Gastrocnemius medialis (tissue), 4 donors: ENCODE results near the gene ARID5A. TPM values are rescaled to one million over a fixed set of nuclear protein-coding genes. Genes with fewer than 3 reads are reported as not detected.

Experiments used
- ATAC-seq, 2 donors: fragments of 150-250 bp; one replicate each; pipeline ENCODE4 v1.9.1; 2016
- DNase-seq, 2 donors: peaks; one replicate each; pipeline ENCODE4 v3.0.0-alpha.2; 2019
- H3K27ac ChIP-seq, 4 donors: fragments of 200-600 bp; sonication (generic); 1 replicate in 1 of 4; 2 replicates in 3 of 4; pipeline ENCODE4 v1.5.1; 2016 to 2018; ENCODE audit warnings: mild to moderate bottlenecking in 2 of 4, moderate library complexity in 1 of 4
- H3K27me3 ChIP-seq, 3 donors: fragments of 200-600 bp; sonication (generic) in 2 of 3; 1 replicate in 1 of 3; 2 replicates in 2 of 3; pipeline versions ENCODE4 v1.5.1 to v1.6.0; 2016 to 2019; ENCODE audit warnings: mild to moderate bottlenecking in 1 of 3, moderate library complexity in 1 of 3
- H3K36me3 ChIP-seq, 2 donors: fragments of 200-600 bp; sonication (generic) in 1 of 2; one replicate each; pipeline ENCODE4 v1.5.1; 2017 to 2018
- H3K4me1 ChIP-seq, 2 donors: fragments of 200-600 bp; sonication (generic) in 1 of 2; one replicate each; pipeline ENCODE4 v1.5.1; 2016 to 2017; ENCODE audit warnings: mild to moderate bottlenecking in 2 of 2
- H3K4me3 ChIP-seq, 4 donors: fragments of 200-600 bp; sonication (generic) in 3 of 4; 1 replicate in 1 of 4; 2 replicates in 3 of 4; pipeline ENCODE4 v1.5.1; 2016 to 2019; ENCODE audit warnings: mild to moderate bottlenecking in 2 of 4
- H3K9me3 ChIP-seq, 3 donors: fragments of 200-600 bp; sonication (generic) in 2 of 3; 1 replicate in 1 of 3; 2 replicates in 2 of 3; pipeline ENCODE4 v1.5.1; 2016 to 2019
- CTCF ChIP-seq, 5 experiments: fragments of 450-650 bp in 3 of 5; fragments of 200-600 bp in 2 of 5; sonication (generic) in 2 of 5; IDR thresholded peaks in 4 of 5; conservative IDR thresholded peaks in 1 of 5; 1 replicate in 4 of 5; 2 replicates in 1 of 5; pipeline ENCODE4 v1.5.1; 2016 to 2019; ENCODE audit warnings: antibody characterized with exemption in 5 of 5, mild to moderate bottlenecking in 3 of 5, moderate library complexity in 3 of 5
- POLR2A ChIP-seq, 2 donors: fragments of 450-650 bp; IDR thresholded peaks; one replicate each; pipeline ENCODE4 v1.6.1; 2017; ENCODE audit warnings: antibody characterized with exemption in 2 of 2, mild to moderate bottlenecking in 2 of 2, moderate library complexity in 2 of 2
- in situ Hi-C, 4 donors: fragments of 200-750 bp; cut with MboI; loops; one replicate each; pipeline versions ENCODE4 v1.15.0 to v1.8.0; 2017; ENCODE audit warnings: low sequenced_read_pairs in 4 of 4
- intact Hi-C: fragments of 100-400 bp; cut with DNase I; formaldehyde crosslinking; loops from one replicate; pipeline ENCODE4 v1.15.1; 2023; ENCODE audit warnings: low total_unique reads
- total RNA-seq, 4 donors: library from RNA; depleted of rRNA; stranded (reverse); fragments of >200 nt; gene quantifications; one replicate each; pipeline versions ENCODE4 v1.1.0 to v1.2.3, GENCODE V29; 2016

Gene ARID5A
- total RNA-seq, 4 donors from 2014 or later = 6.7 to 126 (median 30.5) TPM

DNA sequence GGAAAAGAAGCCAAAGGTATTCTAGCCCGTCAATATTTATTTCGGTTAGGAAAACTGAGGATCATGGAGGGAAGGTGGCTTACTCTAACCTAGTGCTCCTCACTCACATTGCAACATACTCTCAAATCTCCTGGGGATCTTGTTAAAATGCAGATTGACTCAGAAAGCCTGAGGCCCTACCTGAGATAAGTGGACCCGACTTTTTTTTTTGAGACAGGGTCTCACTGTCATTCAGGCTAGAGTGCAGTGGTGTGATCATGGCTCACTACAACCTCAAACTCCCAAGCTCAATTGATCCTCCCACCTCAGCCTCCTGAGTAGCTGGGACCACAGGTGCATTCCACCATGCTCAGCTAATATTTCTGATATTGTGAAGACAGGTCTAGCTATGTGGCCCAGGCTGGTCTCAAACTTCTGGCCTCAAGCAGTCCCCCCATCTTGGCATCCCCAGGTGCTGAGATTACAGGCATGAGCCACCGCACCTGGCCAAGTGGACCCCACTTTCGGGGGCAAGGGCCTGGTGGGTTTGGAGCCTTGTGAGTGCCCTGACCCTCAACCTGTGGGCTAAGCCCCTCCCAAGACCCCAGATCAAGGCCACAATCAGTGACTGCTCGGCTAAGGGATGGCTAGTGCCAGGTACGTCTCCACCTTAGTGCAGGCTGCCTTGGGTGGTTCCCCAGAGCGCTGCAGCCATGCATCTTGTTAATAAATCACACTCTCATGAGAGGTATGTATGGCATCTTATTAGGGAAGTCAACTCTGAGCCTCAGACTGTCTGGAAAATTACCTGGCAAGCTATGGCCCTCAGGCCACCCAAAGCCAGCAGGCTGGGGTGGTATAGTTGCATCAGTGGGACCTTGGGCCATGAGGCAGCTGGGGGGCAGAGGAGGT is 30.3 kb upstream of the ARID5A start:
- H3K27me3 ChIP-seq = peaks cover 2 to 6% (median 3%) of the 10 kb centered on the region in 3 donors
- H3K4me1 ChIP-seq = peaks cover 31 to 32% of the 10 kb centered on the region in 2 donors
- DNase-seq (no peak), ATAC-seq (no peak)
- in situ Hi-C loops (loop anchor here (5.0 to 25.0 kb wide), 5 partner anchors 94 to 494 kb away; partner anchors contain the start of genes SNRNP200 (in 2 of the 4), ASTL (in 1 of the 4) and DUSP2 (in 1 of the 4)), intact Hi-C loops (loop anchor here (10.0 kb wide), 2 partner anchors 371 to 481 kb away; partner anchors contain the start of gene ASTL)
- TF ChIP-seq CTCF (IDR thresholded peaks at IDR 0.05 in 4 of 5, conservative IDR thresholded peaks at IDR 0.05 in 1 of 5) (no peak), POLR2A (IDR thresholded peaks at IDR 0.05) (no peak)
- no peak overlapping the region for H3K4me3 ChIP-seq
- H3K27ac ChIP-seq = peak overlapping the region in 1 of 4 donors; percentile 48
- H3K36me3 ChIP-seq = no peaks in the 10 kb centered on the region
- no peaks in the 10 kb centered on the region for H3K9me3 ChIP-seq

DNA sequence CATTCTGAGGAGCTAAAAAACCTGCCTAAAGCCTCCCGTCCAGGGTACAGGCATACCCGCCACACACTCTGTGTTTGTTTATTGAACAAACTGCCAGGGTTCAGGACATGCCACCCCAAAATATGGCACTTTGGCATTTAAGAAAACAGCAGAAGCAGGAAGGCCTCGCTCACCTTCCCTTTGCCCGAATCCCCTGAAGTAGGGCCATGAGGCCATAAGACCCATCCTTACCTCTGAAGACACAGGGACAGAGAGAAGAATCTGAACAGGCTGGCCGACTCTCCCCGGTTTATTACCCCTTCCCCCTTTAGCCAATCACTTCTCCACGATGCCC is 29.7 kb upstream of the ARID5A start:
- no peak overlapping the region for H3K27ac ChIP-seq
- H3K4me1 ChIP-seq = peaks cover 31 to 32% of the 10 kb centered on the region in 2 donors
- H3K9me3 ChIP-seq = no peaks in the 10 kb centered on the region
- no peak overlapping the region for H3K4me3 ChIP-seq
- H3K36me3 ChIP-seq = no peaks in the 10 kb centered on the region
- intact Hi-C loops (loop anchor here (10.0 kb wide), 2 partner anchors 372 to 482 kb away; partner anchors contain the start of gene ASTL), in situ Hi-C loops (loop anchor here (5.0 to 25.0 kb wide), 5 partner anchors 95 to 495 kb away; partner anchors contain the start of genes SNRNP200 (in 2 of the 4), ASTL (in 1 of the 4) and DUSP2 (in 1 of the 4))
- peaks cover 0 to under 1% (median 0%) of the 10 kb centered on the region in 3 donors for H3K27me3 ChIP-seq
- ATAC-seq (no peak), DNase-seq (no peak)
- no peak for TF ChIP-seq POLR2A (IDR thresholded peaks at IDR 0.05)
- TF ChIP-seq CTCF (IDR thresholded peaks at IDR 0.05 in 4 of 5, conservative IDR thresholded peaks at IDR 0.05 in 1 of 5) = no peak

GRCh38 chr2:96507957-96508520 is 28.5 kb upstream of the ARID5A start:
- intact Hi-C loops (loop anchor here (2.0 to 10.0 kb wide), 5 partner anchors 37 to 483 kb away; partner anchors contain the start of genes ASTL and SNRNP200), in situ Hi-C loops (loop anchor here (5.0 to 25.0 kb wide), 5 partner anchors 96 to 496 kb away; partner anchors contain the start of genes SNRNP200 (in 2 of the 4), ASTL (in 1 of the 4) and DUSP2 (in 1 of the 4))
- Histone ChIP-seq H3K4me3 (peak overlapping the region; percentile 45 to 73 (median 52)), H3K4me1 (peaks cover 31 to 32% of the 10 kb centered on the region in 2 donors), H3K27me3 (no peaks in the 10 kb centered on the region), H3K36me3 (no peaks in the 10 kb centered on the region), H3K27ac (no peak overlapping the region), H3K9me3 (no peaks in the 10 kb centered on the region)
- peak; percentile 97 to 100 (median 99) for TF ChIP-seq CTCF (IDR thresholded peaks at IDR 0.05 in 4 of 5, conservative IDR thresholded peaks at IDR 0.05 in 1 of 5)
- TF ChIP-seq POLR2A (IDR thresholded peaks at IDR 0.05) = no peak
- peak; percentile 40 to 49 for ATAC-seq
- peak in 1 of 2 donors; percentile 53 for DNase-seq

DNA sequence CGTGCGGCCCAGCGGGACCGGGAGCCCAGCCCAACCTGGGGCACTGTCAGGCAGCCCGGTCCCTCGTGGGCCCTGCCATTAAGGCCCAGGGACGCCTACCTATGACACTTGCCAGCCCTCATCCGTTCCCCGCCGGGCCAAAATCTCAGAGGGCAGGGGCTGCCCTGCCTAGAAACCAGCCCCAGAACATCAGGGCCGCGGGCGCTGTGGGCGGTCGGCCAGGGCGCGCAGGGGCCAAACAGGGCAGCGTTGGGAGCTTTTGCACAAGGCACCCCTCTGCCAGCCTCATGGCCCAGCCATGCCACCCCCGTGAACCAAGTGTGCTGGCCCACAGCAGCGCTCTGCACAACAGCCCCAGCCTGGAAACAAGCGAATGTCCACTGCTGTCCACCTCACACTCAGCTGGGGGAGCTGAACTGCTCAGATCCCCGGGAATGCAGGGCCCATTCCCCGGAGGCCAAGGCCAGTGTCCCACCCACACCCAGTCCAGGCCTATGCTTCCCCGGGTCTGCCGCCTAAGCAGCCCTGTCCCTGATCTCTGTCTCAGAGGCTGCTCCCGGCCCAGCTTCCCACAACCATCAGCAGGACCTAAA is 27.9 kb upstream of the ARID5A start:
- Histone ChIP-seq H3K36me3 (no peaks in the 10 kb centered on the region), H3K4me3 (peak overlapping the region in 1 of 4 donors; percentile 45), H3K9me3 (no peaks in the 10 kb centered on the region), H3K27ac (no peak overlapping the region), H3K27me3 (no peaks in the 10 kb centered on the region), H3K4me1 (peaks cover 31 to 32% of the 10 kb centered on the region in 2 donors)
- no peak for TF ChIP-seq POLR2A (IDR thresholded peaks at IDR 0.05)
- no peak for TF ChIP-seq CTCF (IDR thresholded peaks at IDR 0.05 in 4 of 5, conservative IDR thresholded peaks at IDR 0.05 in 1 of 5)
- ATAC-seq = no peak
- intact Hi-C loops (loop anchor here (1.0 to 10.0 kb wide), 6 partner anchors 38 to 484 kb away; partner anchors contain the start of genes ASTL and SNRNP200), in situ Hi-C loops (loop anchor here (5.0 to 25.0 kb wide), 5 partner anchors 96 to 496 kb away; partner anchors contain the start of genes SNRNP200 (in 2 of the 4), ASTL (in 1 of the 4) and DUSP2 (in 1 of the 4))
- no peak for DNase-seq
